Measurements from ENCODE around the gene ZNF543. TPM values are rescaled to one million over a fixed set of nuclear protein-coding genes. Genes with fewer than 3 reads are reported as not detected.

Gene ZNF543
- total RNA-seq, 1 experiment from 2014 or later = 5.2 TPM

DNA sequence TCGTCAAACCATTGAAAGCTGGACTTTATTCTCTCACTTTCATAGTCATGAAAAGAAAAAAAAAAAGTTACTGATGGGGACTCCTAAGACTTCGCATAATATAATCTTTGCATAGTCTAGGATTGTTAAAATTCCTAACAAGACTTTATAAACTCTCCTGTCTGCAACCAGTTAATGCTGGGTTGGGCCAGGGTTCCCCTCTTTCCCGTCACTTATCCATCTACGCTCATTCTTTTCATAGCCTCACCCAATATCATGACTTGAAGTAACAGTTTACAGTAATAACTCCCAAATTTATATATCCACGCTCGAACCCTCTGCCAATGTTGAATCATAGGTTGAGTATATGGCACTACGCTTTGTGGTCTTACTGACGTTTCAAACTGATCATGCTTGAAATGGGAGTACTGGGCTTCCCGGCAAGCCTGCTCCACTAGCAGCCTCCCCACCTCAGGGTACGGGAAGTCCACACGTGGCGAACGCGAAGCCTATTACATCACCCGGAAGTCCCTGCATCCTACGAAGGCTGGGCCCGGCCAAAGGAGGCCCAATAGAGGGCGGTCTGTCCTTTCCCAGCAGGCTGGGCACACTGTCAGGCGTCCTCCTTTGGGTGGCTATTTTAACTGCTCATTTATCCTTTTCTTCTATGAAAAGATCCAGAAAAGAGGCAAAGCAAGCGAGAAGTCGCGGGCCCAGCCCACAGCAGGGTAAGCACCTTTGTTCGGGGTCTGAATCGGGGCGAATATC, 40.7 kb upstream of the ZNF543 start:
- Histone ChIP-seq H3K4me2 (ENCODE audit: low read length) (peak overlapping the region; percentile 100), H3K9ac (ENCODE audit: low read length) (peak overlapping the region; percentile 99), H3F3A (ENCODE audit: low read length, unreplicated experiment) (peaks cover 8% of the 10 kb centered on the region), H3K79me2 (ENCODE audit: low read length) (peaks cover 43% of the 10 kb centered on the region), H2AFZ (ENCODE audit: low read length) (peak overlapping the region; percentile 95), H3K4me1 (ENCODE audit: insufficient read depth, low read length) (peaks cover 50% of the 10 kb centered on the region), H3K27me3 (ENCODE audit: low read length) (no peaks in the 10 kb centered on the region), H4K20me1 (ENCODE audit: low read length) (peaks cover 29% of the 10 kb centered on the region), H3K36me3 (ENCODE audit: low read depth, low read length) (peaks cover 13% of the 10 kb centered on the region), H3K9me3 (ENCODE audit: low read length) (no peaks in the 10 kb centered on the region), H3K4me3 (ENCODE audit: low read length) (peak overlapping the region; percentile 100), H3K9me2 (replicated peaks; ENCODE audit: low read length) (no peaks in the 10 kb centered on the region), H3K27ac (ENCODE audit: low read length) (peak overlapping the region; percentile 90)
- TF ChIP-seq EZH2 (IDR thresholded peaks at IDR 0.05; ENCODE audit: low read length, unreplicated experiment) = no peak
- no peak for TF ChIP-seq EZH2phosphoT487 (IDR thresholded peaks at IDR 0.05; ENCODE audit: borderline replicate concordance, low read length)
- peak; percentile 58 for TF ChIP-seq CTCF (conservative IDR thresholded peaks at IDR 0.05; ENCODE audit: low read depth, low read length)
- ATAC-seq (peak; percentile 84), DNase-seq (peak; percentile 93)
- ChIA-PET POLR2A (ENCODE audit: unreplicated experiment) (interaction anchor here (0.7 kb wide), 1 partner anchor 13 kb away, joined by 4 read pairs; no protein-coding TSS in a partner anchor), CTCF (no interaction called here)
- TSS peak; percentile 70 for BruUV-seq (replicated peaks)
- intact Hi-C loops (cut with micrococcal nuclease) = loop anchor here (1.0 kb wide), 3 partner anchors 39 to 72 kb away; partner anchors contain the start of genes ZNF304, ZNF543 and ZNF805

DNA sequence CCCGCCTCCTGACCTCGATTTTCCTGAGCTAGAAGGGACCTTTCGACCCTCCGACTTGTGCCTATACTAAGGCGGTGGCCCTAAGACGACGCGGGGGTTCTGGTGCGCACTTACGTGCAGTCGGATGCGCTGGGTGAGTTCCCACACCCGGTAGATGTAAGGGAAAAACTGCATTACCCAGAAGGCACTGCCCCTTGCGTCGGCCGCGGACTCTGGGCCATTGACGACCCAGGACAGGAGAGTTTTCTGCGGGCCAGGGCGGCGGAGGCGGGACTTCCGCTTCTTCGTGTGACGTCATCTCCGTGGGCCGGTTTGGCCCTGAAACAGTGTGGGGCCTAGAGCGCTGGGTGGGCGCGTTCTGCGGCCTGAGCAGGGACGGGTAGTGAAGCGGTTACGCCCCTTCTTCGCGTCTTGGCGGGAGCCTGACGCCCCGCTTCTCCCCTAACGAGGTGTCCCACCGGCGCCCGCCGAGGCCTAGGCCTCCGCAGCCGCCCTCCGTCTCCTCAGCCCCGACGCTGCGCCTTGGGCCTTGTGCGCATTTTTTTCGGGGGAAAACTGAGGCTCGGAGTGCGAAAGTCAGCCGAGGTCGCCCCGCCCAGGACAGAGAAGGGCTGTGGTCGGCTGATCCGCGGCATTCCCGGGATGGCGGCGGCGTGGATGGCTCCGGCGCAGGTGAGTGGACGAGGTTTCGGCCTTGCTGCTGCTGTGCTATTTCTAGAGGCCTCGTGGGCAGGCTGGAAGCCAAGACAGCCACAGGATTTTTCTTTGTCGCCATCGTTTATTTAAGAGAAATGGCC, 39.9 kb upstream of the ZNF543 start, which contains the start of gene ZNF460:
Gene ZNF460 (plus strand): TSS at position 321 of the 797 bp plus-strand sequence. CDS start 322 bp downstream, at position 643.
- H3K36me3 ChIP-seq (ENCODE audit: low read depth, low read length) = peaks cover 20% of the 10 kb centered on the region
- ChIA-PET POLR2A (ENCODE audit: unreplicated experiment) (no interaction called here), CTCF (interaction anchor here (0.6 kb wide), 1 partner anchor 70 kb away, joined by 3 read pairs; no protein-coding TSS in a partner anchor)
- peak within 1 kb of the TSS; percentile 95 for H2AFZ ChIP-seq (ENCODE audit: low read length)
- H3K4me2 ChIP-seq (ENCODE audit: low read length) = peak within 1 kb of the TSS; percentile 100
- peaks cover 51% of the 10 kb centered on the region for H3K79me2 ChIP-seq (ENCODE audit: low read length)
- DNase-seq = peak; percentile 98
- peak; percentile 93 for ATAC-seq
- H3K9me2 ChIP-seq (replicated peaks; ENCODE audit: low read length) = no peaks in the 10 kb centered on the region
- H3K9me3 ChIP-seq (ENCODE audit: low read length) = no peaks in the 10 kb centered on the region
- BruUV-seq (replicated peaks) = TSS peak; percentile 51
- H3K9ac ChIP-seq (ENCODE audit: low read length) = peak within 1 kb of the TSS; percentile 99
- peak within 1 kb of the TSS; percentile 90 for H3K27ac ChIP-seq (ENCODE audit: low read length)
- H3K27me3 ChIP-seq (ENCODE audit: low read length) = no peaks in the 10 kb centered on the region
- peaks cover 8% of the 10 kb centered on the region for H3F3A ChIP-seq (ENCODE audit: low read length, unreplicated experiment)
- peaks cover 50% of the 10 kb centered on the region for H3K4me1 ChIP-seq (ENCODE audit: insufficient read depth, low read length)
- peak within 1 kb of the TSS; percentile 100 for H3K4me3 ChIP-seq (ENCODE audit: low read length)
- TF ChIP-seq CTCF (conservative IDR thresholded peaks at IDR 0.05; ENCODE audit: low read depth, low read length) = no peak
- TF ChIP-seq EZH2phosphoT487 (IDR thresholded peaks at IDR 0.05; ENCODE audit: borderline replicate concordance, low read length) = no peak
- no peak for TF ChIP-seq EZH2 (IDR thresholded peaks at IDR 0.05; ENCODE audit: low read length, unreplicated experiment)
- intact Hi-C loops (cut with micrococcal nuclease) = loop anchor here (1.0 kb wide), 2 partner anchors 40 to 71 kb away; partner anchors contain the start of genes ZNF304 and ZNF805
- H4K20me1 ChIP-seq (ENCODE audit: low read length) = peaks cover 32% of the 10 kb centered on the region
